K562 (cell line): ENCODE measurements around the gene PCBP4. TPM values are rescaled to one million over a fixed set of nuclear protein-coding genes. Genes with fewer than 3 reads are reported as not detected.

Source experiments
- ATAC-seq: fragments of 200-7000 bp; cut with Tn5 transposase; 3 replicates; pipeline ENCODE4 v1.9.1; 2020; ENCODE audit warnings: moderate library complexity
- BruUV-seq: library from RNA; stranded (reverse); fragments of 400-500 nt; replicated peaks from 2 replicates; lab custom pipeline; 2021; lab: Mats Ljungman, UMichigan
- CTCF ChIA-PET: fragments of 300-600 bp; formaldehyde crosslinking; extraction: SDS; loops from one replicate; lab custom pipeline; 2021; ENCODE audit warnings: low intra/inter-chr PET ratio; lab: Yijun Ruan, JAX
- POLR2A ChIA-PET: fragments of 300-600, 350-650 bp; sonication (Branson Sonifier 250); formaldehyde crosslinking; extraction: SDS; loops from one replicate; lab custom pipeline; 2021; ENCODE audit warnings: antibody characterized with exemption, inconsistent platforms; lab: Yijun Ruan, JAX
- DNase-seq, 4 experiments: peaks; one replicate each; pipeline versions ENCODE4 v3.0.0 to v3.0.0-alpha.2; 2011 to 2018; ENCODE audit warnings: low spot score in 3 of 4, mixed read lengths in 3 of 4; ENCODE audit errors: extremely low read depth in 1 of 4
- FAIRE-seq: peaks from 2 replicates; lab custom pipeline; 2011; peaks lifted over from hg19 to GRCh38; lab: Jason Lieb, UNC
- H2AFZ ChIP-seq: 2 replicates; pipeline ENCODE4 v1.6.0; 2011; ENCODE audit warnings: low read depth, low read length, control low read depth, inconsistent platforms
- H3K27ac ChIP-seq: fragments of 200-600 bp; 3 replicates; pipeline ENCODE4 v1.8.0; 2011; ENCODE audit warnings: low read depth, mild to moderate bottlenecking, control low read depth, inconsistent platforms, low read length, moderate library complexity, mixed read lengths; ENCODE audit errors: extremely low read depth
- H3K27me3 ChIP-seq, 2 experiments: fragments of 300-600 bp in 1 of 2; 2 replicates in 1 of 2; 3 replicates in 1 of 2; pipeline versions ENCODE4 v1.6.0 to v1.8.0; 2011; ENCODE audit warnings: inconsistent platforms in 2 of 2, low read length in 2 of 2, mild to moderate bottlenecking in 1 of 2, mixed read lengths in 1 of 2, moderate library complexity in 1 of 2; ENCODE audit not compliant: control insufficient read depth in 2 of 2, insufficient read depth in 2 of 2
- H3K36me3 ChIP-seq: fragments of 300-600 bp; 3 replicates; pipeline ENCODE4 v1.8.0; 2011; ENCODE audit warnings: mild to moderate bottlenecking, low read length, inconsistent platforms; ENCODE audit not compliant: control insufficient read depth, insufficient read depth
- H3K4me1 ChIP-seq, 2 experiments: fragments of 200-600 bp in 1 of 2; replicated peaks in 1 of 2; 2 replicates in 1 of 2; 3 replicates in 1 of 2; pipeline versions ENCODE4 v1.5.1 to v1.8.0; 2011; ENCODE audit warnings: inconsistent platforms in 2 of 2, low read length in 2 of 2, mild to moderate bottlenecking in 1 of 2, mixed read lengths in 1 of 2, moderate library complexity in 1 of 2; ENCODE audit not compliant: control insufficient read depth in 2 of 2, insufficient read depth in 2 of 2
- H3K4me2 ChIP-seq: 2 replicates; pipeline ENCODE4 v1.6.1; 2011; ENCODE audit warnings: low read length, control low read depth, inconsistent platforms, mixed read lengths; ENCODE audit not compliant: insufficient read depth
- H3K4me3 ChIP-seq: fragments of 200-600 bp; sonication (generic), shearing (Covaris generic); 2 replicates; pipeline ENCODE4 v1.5.1; 2016; ENCODE audit warnings: control low read depth, inconsistent platforms
- H3K79me2 ChIP-seq: fragments of 200-600 bp; 3 replicates; pipeline ENCODE4 v1.8.0; 2011; ENCODE audit warnings: low read length, inconsistent platforms; ENCODE audit not compliant: control insufficient read depth, insufficient read depth
- H3K9ac ChIP-seq, 2 experiments: 2 replicates each; pipeline versions ENCODE4 v1.6.0 to v1.6.1; 2011; ENCODE audit warnings: low read depth in 2 of 2, low read length in 2 of 2, control low read depth in 1 of 2, inconsistent platforms in 1 of 2, mild to moderate bottlenecking in 1 of 2, mixed read lengths in 1 of 2; ENCODE audit not compliant: insufficient read depth in 1 of 2
- H3K9me1 ChIP-seq: one replicate; pipeline ENCODE4 v1.6.0; 2011; ENCODE audit warnings: inconsistent platforms, mild to moderate bottlenecking, low read length, moderate library complexity; ENCODE audit not compliant: control insufficient read depth, insufficient read depth
- H3K9me3 ChIP-seq: replicated peaks from 2 replicates; pipeline ENCODE4 v1.5.1; 2011; ENCODE audit warnings: low read depth, low read length, inconsistent platforms; ENCODE audit not compliant: control insufficient read depth, insufficient read depth
- H4K20me1 ChIP-seq: replicated peaks from 2 replicates; pipeline ENCODE4 v1.6.1; 2011; ENCODE audit warnings: low read length, inconsistent platforms, mixed read lengths; ENCODE audit not compliant: control insufficient read depth, insufficient read depth
- CREBBP ChIP-seq: IDR thresholded peaks from one replicate; pipeline ENCODE4 v1.6.1; 2012; ENCODE audit warnings: low read depth, mild to moderate bottlenecking, control low read depth, inconsistent platforms, low read length
- CSDE1 ChIP-seq, 2 experiments: fragments of 450-650 bp; IDR thresholded peaks; 2 replicates each; pipeline ENCODE4 v1.6.1; 2016; ENCODE audit warnings: mild to moderate bottlenecking in 1 of 2
- HDAC1 ChIP-seq, 2 experiments: fragments of 450-650 bp; IDR thresholded peaks; 2 replicates each; pipeline ENCODE4 v1.6.1; 2016 to 2017; ENCODE audit warnings: inconsistent platforms in 1 of 2, mild to moderate bottlenecking in 1 of 2, moderate library complexity in 1 of 2
- NFXL1 ChIP-seq: fragments of 450-650 bp; formaldehyde crosslinking; IDR thresholded peaks from 2 replicates; pipeline ENCODE4 v1.4.0; 2021; ENCODE audit warnings: mild to moderate bottlenecking
- NR3C1 ChIP-seq: sonication (generic); formaldehyde crosslinking; IDR thresholded peaks from 2 replicates; pipeline ENCODE4 v1.8.1; 2022; ENCODE audit warnings: missing genetic modification reagents
- PBX2 ChIP-seq, 2 experiments: IDR thresholded peaks in 1 of 2; conservative IDR thresholded peaks in 1 of 2; 2 replicates each; pipeline ENCODE4 v1.6.1; 2016; ENCODE audit warnings: low read depth in 2 of 2, mild to moderate bottlenecking in 1 of 2, missing compliant biosample characterization in 1 of 2, missing genetic modification characterization in 1 of 2, moderate library complexity in 1 of 2
- RBFOX2 ChIP-seq: fragments of 200-400 bp; formaldehyde crosslinking; IDR thresholded peaks from 2 replicates; pipeline ENCODE4 v1.6.1; 2017; ENCODE audit warnings: low read depth, mild to moderate bottlenecking, low read length, moderate library complexity
- TAF1 ChIP-seq: IDR thresholded peaks from 2 replicates; pipeline ENCODE4 v1.6.1; 2011; ENCODE audit warnings: mild to moderate bottlenecking, low read length, moderate library complexity; ENCODE audit not compliant: insufficient read depth, control insufficient read depth, severe bottlenecking; ENCODE audit errors: extremely low read depth
- USF2 ChIP-seq: sonication (generic); formaldehyde crosslinking; IDR thresholded peaks from 2 replicates; pipeline ENCODE4 v1.5.0; 2020; ENCODE audit warnings: missing genetic modification reagents
- ZNF232 ChIP-seq: sonication (generic); formaldehyde crosslinking; IDR thresholded peaks from 2 replicates; pipeline ENCODE4 v1.8.0; 2022; ENCODE audit warnings: mild to moderate bottlenecking, missing genetic modification reagents
- WGBS: fragments of 100-300 bp; shearing (Covaris generic); methylation state at CpG from one replicate; pipeline ENCODE4 v1.1.6; 2016; ENCODE audit warnings: low coverage, mixed read lengths; ENCODE audit not compliant: insufficient coverage; ENCODE audit errors: missing lambda C conversion rate; 5-methylcytosine and 5-hydroxymethylcytosine counted together
- in situ Hi-C: fragments of 300-500 bp; cut with MboI; formaldehyde crosslinking; loops from 4 replicates; pipeline ENCODE4 v1.15.0; 2018; ENCODE audit warnings: inconsistent platforms, mixed read lengths
- intact Hi-C: fragments of 100-400 bp; cut with micrococcal nuclease; formaldehyde crosslinking; loops from 2 replicates; pipeline ENCODE4 v1.14.2; 2022
- polyA plus RNA-seq, 8 experiments: library from polyadenylated mRNA; depleted of rRNA in 4 of 8; stranded (reverse) in 5 of 8; unstranded in 3 of 8; fragments of >200 nt; fragmentation: Nextera tagmentation in 2 of 8; fragmentation: Illumina TruSeq in 1 of 8; extraction: Ambion mirVana in 2 of 8; extraction: Trizol in 1 of 8; gene quantifications; 2 replicates each; pipeline versions ENCODE4 v1.2.1 to v1.2.3, GENCODE V29; 2011 to 2014; ENCODE audit warnings: inconsistent platforms in 1 of 8, missing spikeins in 1 of 8
- total RNA-seq, 7 experiments: library from RNA; depleted of rRNA in 6 of 7; stranded (reverse); fragments of >200 nt in 6 of 7; fragmentation: Illumina TruSeq in 2 of 7; extraction: Trizol in 2 of 7; gene quantifications; 2 replicates each; pipeline versions ENCODE4 v1.2.1 to v1.2.3, GENCODE V29; 2011 to 2021; ENCODE audit warnings: low replicate concordance in 1 of 7
- TF ChIP-seq, protein P1 (sequence below): fragments of 450-650 bp; formaldehyde crosslinking; IDR thresholded peaks from 2 replicates; pipeline ENCODE4 v1.4.0; 2020; ENCODE audit warnings: mild to moderate bottlenecking, mixed read lengths
- TF ChIP-seq, protein P2 (sequence below): fragments of 450-650 bp; IDR thresholded peaks from 2 replicates; pipeline ENCODE4 v1.6.1; 2016; ENCODE audit warnings: missing biosample characterization, missing genetic modification characterization

The PCBP4 gene
- total and polyA plus RNA-seq, 9 of the 15 experiments (the other 6 are each of a cell fraction or from before 2014, with no cell fraction given) = 0.06 to 5.8 (median 2.6) TPM

GRCh38 chr3:51982838-51983577 lies 15.8 kb upstream of the PCBP4 start, which contains the start of gene ACY1:
Gene ACY1 (plus strand): TSS chr3:51983535. CDS start chr3:51984065, 530 bp downstream.
- Histone ChIP-seq H3K4me3 (peak within 1 kb of the TSS; percentile 55), H2AFZ (peak within 1 kb of the TSS; percentile 69), H3K4me1 (peaks cover 35 to 67% of the 10 kb centered on the region in 2 experiments; a peak in 4 of 5 replicates), H3K79me2 (peaks cover 47% of the 10 kb centered on the region), H3K27ac (peak within 1 kb of the TSS; percentile 91), H4K20me1 (no peaks in the 10 kb centered on the region), H3K4me2 (peak within 1 kb of the TSS; percentile 96), H3K9ac (peak within 1 kb of the TSS; percentile 94 to 97), H3K27me3 (no peaks in the 10 kb centered on the region), H3K9me1 (no peaks in the 10 kb centered on the region), H3K9me3 (no peaks in the 10 kb centered on the region), H3K36me3 (peaks cover 26% of the 10 kb centered on the region; the same call in 2 of the 3 replicates)
- ATAC-seq (peak; percentile 89), FAIRE-seq (peak; percentile 89), DNase-seq (peak; percentile 79 to 92 (median 88))
- intact Hi-C loops = loop anchor here (1.0 kb wide), 1 partner anchor 8 kb away; no protein-coding TSS in a partner anchor
- ChIA-PET POLR2A (interaction anchor here (0.6 to 5.2 kb wide), 11 partner anchors 9 to 1102 kb away, joined by 3 to 105 read pairs (median 3); partner anchors contain the start of genes ABHD14A, ABHD14B, PARP3 and RPL29), CTCF (no interaction called here)
- WGBS = 1% methylated on average over 31 of the region's 68 CpGs
- BruUV-seq = no TSS peak
- in situ Hi-C loops = no loop called here
- TF ChIP-seq HDAC1 (IDR thresholded peaks at IDR 0.05) (peak in 1 of 2 experiments; percentile 78; a peak in 2 of 4 replicates), CSDE1 (IDR thresholded peaks at IDR 0.05) (no peak), PBX2 (CRISPR knock-in tag; IDR thresholded peaks at IDR 0.05; ENCODE audit: low read depth) (no peak), PBX2 (tag; conservative IDR thresholded peaks at IDR 0.05; ENCODE audit: low read depth) (no peak), TAF1 (peak; percentile 83), RBFOX2 (peak; percentile 96), CREBBP (no peak), USF2 (CRISPR knock-in tag) (peak; percentile 90), ZNF232 (CRISPR knock-in tag) (no peak), NFXL1 (CRISPR knock-in tag) (no peak), NR3C1 (CRISPR knock-in tag) (no peak)
- TF ChIP-seq, protein P1, sequence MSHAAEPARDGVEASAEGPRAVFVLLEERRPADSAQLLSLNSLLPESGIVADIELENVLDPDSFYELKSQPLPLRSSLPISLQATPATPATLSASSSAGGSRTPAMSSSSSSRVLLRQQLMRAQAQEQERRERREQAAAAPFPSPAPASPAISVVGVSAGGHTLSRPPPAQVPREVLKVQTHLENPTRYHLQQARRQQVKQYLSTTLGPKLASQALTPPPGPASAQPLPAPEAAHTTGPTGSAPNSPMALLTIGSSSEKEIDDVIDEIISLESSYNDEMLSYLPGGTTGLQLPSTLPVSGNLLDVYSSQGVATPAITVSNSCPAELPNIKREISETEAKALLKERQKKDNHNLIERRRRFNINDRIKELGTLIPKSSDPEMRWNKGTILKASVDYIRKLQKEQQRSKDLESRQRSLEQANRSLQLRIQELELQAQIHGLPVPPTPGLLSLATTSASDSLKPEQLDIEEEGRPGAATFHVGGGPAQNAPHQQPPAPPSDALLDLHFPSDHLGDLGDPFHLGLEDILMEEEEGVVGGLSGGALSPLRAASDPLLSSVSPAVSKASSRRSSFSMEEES (CRISPR knock-in tag) = no peak
- TF ChIP-seq, protein P2, sequence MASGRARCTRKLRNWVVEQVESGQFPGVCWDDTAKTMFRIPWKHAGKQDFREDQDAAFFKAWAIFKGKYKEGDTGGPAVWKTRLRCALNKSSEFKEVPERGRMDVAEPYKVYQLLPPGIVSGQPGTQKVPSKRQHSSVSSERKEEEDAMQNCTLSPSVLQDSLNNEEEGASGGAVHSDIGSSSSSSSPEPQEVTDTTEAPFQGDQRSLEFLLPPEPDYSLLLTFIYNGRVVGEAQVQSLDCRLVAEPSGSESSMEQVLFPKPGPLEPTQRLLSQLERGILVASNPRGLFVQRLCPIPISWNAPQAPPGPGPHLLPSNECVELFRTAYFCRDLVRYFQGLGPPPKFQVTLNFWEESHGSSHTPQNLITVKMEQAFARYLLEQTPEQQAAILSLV = no peak
